ENCODE data around the gene TRANK1.
"Not testable (repeated sequence)": the region's sequence is repeated elsewhere in the genome, so short reads cannot be mapped to it uniquely, and the experiment has no call there.

TRANK1 gene

GRCh38 chr3:36892457-36893136 is 52.3 kb downstream of the TRANK1 start:
- DNase-seq (ENCODE audit: low read depth in 2 of 2) = no peak

DNA sequence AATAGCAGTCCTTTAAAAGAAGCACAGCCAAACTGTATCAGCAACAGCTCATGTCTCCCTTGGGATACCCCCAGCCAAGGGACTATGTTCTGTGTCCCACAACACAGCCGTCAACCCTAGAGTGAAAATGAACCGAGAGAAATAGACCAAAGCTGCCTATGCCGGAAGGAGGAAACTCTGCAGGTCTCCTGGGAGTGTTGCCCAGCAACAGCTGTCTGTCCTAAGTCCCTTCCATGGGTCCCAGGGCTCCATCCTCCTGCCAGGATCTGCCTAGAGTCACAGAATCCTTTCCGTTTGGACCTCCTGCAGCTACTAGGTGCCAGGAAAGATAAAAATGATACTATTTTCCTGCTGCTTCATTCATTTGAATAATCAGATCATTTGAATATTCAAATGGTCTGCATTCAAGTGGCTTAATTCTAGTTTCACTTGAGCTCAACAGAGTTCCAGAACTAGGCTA is 53.1 kb downstream of the TRANK1 start:
- DNase-seq (ENCODE audit: low read depth in 2 of 2) = no peak

GRCh38 chr3:36891097-36891496 is 53.8 kb downstream of the TRANK1 start:
- not testable (repeated sequence) for DNase-seq (ENCODE audit: low read depth in 2 of 2)

DNA sequence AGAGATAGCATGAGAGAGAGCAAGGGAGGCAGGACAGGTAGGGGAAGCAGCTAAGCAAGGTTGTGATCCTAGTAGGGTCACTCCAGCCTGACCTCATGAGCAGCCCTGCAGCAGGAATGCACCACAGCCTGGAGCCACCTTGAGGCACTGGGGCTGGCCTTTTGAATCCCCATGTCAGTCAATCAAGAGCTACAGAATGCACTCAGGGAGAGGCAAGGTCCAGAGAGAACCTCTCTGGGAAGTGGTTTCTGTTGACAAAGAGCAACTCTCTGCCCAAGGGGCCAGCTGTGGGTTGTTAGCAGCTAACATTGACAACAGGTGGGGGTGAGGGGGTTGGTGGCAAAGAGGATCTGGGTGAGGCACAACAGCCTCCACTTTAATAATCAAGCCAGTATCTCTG is 54.6 kb downstream of the TRANK1 start:
- no peak for DNase-seq (ENCODE audit: low read depth in 2 of 2)

GRCh38 chr3:36881735-36882134 is 63.1 kb downstream of the TRANK1 start:
- DNase-seq (ENCODE audit: low read depth in 2 of 2) = no peak

- DNase-seq (ENCODE audit: low read depth in 2 of 2) = not testable (repeated sequence)
Measured at GRCh38 chr3:36879842-36880241, 65.0 kb downstream of the TRANK1 start.

DNA sequence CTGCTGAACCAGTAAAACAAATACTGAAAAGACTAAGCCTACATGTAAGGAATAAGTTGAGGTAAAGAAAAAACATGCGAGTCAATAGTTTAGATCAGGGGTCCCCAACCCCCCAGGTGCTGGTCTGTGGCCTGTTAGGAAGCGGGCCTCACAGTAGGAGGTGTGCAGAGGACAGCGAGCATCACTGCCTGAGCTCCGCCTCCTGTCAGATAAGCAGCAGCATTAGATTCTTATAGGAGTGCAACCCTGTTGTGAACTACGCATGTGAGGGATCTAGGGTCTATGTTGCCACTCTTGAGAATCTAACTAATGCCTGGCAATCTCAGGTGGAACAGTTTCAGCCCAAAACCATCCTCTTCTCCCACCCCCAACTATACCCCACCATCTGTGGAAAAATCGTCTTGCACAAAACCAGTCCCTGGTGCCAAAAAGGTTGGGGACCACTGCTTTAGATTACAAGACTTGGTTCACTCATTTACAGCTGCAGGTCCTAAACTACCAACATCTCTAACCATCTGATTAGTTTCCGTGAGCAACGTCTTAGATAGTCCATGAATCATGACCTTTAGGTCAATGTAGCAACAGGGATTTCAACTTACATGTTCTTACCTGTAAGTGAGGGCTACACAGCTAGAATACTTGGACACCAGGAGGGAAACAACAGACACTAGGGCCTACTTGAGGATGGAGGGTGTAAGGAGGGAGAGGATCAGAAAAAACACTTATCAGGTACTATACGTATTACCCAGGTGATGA is 66.7 kb downstream of the TRANK1 start:
- no peak for DNase-seq (ENCODE audit: low read depth in 2 of 2)

DNA sequence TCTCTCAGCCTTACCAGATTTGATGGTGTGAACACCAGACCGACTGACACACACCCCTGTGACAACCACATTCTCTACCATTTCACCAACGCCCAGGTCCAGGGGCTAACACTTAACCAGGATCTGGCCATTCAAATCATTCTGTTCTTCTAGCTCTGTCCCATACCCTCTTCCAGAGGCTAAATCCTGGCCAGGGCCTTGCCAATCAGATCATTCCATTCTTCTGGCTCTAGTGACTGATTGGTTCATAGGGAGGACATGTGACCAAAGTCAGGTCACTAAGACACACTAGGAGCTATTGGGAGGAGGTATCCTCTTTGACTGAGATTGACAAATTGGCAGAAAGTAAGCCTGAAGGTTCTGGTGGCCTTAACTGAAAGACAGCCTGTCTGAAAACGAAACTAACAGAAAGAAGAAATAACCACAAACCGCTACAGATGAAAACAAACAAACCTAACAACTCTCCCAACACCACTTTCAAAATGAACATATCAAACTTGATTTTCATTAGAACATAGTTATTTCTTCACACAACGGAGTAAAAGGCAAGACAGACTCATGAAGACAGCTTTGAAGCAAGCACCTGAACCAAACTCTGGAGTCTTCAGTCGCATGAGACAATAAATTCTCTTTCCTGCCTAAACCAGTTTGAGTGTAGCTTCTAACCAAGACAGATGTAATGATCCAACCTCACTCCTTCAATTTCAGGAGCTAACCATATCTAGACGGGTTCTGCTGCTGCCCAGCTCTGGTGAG is 68.5 kb downstream of the TRANK1 start:
- no peak for DNase-seq (ENCODE audit: low read depth in 2 of 2)

GRCh38 chr3:36875397-36875796 is 69.5 kb downstream of the TRANK1 start:
- no peak for DNase-seq (ENCODE audit: low read depth in 2 of 2)

GRCh38 chr3:36874424-36874823 is 70.4 kb downstream of the TRANK1 start:
- no peak for DNase-seq (ENCODE audit: low read depth in 2 of 2)

DNA sequence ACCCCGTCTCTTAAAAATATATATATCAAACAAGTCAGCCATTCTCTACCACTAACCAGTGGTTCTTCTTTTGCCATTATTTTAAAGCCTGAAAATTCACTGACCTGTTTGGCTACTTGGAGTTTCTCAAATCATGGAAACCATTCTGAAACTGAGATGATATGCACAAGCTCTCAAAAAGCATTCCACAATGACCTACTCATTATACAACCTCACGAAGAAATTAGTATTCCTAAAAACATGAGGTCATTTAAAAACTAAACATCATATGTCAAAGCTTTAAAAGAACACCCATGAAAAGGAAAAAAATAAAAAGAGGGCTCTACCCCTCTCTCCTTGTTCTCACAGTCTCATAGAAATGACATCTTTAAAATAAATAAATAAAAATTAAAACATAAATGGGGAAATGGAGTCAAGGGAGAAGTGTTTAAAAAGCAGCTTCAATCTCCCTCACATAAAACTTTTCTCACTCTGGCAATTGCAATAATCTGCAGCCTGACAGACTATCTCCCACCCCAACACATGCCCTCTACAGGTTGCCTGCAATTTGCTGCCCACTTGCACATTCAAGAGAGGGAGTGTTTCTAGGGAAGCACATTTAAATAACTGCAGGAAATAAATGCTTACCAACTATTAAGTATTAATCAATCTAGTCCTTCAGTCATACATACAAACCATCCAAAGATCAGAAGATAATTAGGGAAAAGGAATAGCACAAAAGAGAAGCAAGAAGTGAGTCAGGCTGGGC is 73.3 kb downstream of the TRANK1 start:
- no peak for DNase-seq (ENCODE audit: low read depth in 2 of 2)

GRCh38 chr3:36868614-36869436 is 76.0 kb downstream of the TRANK1 start:
- peak; percentile 21 for DNase-seq (ENCODE audit: low read depth in 2 of 2)

DNA sequence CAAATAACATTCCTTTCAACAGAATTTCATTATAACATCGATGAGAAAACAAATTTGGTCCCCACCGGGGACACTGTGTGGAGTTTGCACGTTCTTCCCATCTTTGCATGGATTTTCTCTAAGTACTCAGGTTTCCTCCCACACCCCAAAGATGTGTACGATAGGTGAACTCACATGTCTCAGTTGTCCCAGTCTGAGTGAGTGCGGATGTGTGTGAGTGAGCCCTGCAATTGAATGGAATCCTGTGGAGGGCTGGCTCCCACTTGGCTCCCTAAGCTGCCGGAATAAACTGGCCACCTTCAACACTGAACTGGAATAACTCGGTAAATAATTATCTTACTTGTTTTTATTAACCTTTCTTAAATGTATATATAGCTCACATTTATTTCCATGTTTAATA is 77.0 kb downstream of the TRANK1 start:
- no peak for DNase-seq (ENCODE audit: low read depth in 2 of 2)

DNA sequence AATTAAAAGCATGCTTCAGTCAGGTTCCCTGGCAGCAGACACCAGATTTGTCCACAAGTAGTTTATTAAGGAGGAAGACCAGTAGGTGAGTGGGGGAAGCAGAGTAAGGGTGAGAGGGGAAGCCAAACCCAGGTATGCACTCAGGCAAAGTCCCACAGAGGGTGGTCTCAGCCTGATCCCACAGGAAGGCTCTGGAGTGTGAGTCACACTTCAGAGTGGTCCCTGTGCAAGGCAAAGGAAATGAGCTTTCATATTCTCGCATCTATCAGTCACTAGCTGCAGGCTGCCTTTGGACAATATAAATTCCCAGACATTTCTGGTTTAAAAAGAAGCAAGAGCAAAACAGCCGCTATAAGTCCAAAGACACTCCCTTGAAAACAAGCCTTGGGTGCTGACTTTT is 78.5 kb downstream of the TRANK1 start:
- DNase-seq (ENCODE audit: low read depth in 2 of 2) = no peak

GRCh38 chr3:36864180-36865053 is 80.4 kb downstream of the TRANK1 start:
- DNase-seq (ENCODE audit: low read depth in 2 of 2) = no peak

- no peak for DNase-seq (ENCODE audit: low read depth in 2 of 2)
Measured at GRCh38 chr3:36862076-36862755, 82.6 kb downstream of the TRANK1 start.

- DNase-seq (ENCODE audit: low read depth in 2 of 2) = no peak
Measured at GRCh38 chr3:36859494-36859893, 85.4 kb downstream of the TRANK1 start.

DNA sequence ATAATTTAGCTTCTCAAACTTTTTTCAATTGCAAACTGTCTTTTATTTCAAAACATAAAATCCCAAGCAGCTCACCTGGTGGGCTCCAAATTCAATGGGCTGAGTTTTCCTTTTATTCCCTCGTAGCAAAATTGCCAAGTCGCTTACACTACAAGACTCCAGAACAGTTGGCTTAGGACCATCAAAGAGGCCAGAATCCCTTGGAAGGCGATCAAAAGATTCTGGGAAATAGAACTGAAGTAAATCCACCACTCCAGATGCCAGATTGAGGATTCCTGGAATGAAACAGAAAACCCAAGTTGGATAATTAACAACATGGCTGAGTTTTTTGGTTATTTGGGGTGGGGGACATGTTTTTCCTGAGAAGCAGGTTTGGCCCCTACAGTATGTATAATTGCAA is 92.8 kb downstream of the TRANK1 start:
- no peak for DNase-seq (ENCODE audit: low read depth in 2 of 2)

- no peak for DNase-seq (ENCODE audit: low read depth in 2 of 2)
Measured at GRCh38 chr3:36850743-36851142, 94.1 kb downstream of the TRANK1 start.

Measured in fibroblast of skin of left quadriceps (primary cell).